KOPT-K1 (cell line): ENCODE data around the gene ITGB5.
A peak's percentile ranks its signal among the peaks of the same experiment; 100 is the strongest.
"Not testable (repeated sequence)": the region's sequence is repeated elsewhere in the genome, so short reads cannot be mapped to it uniquely, and the experiment has no call there.

Source experiments
- H3K27ac ChIP-seq: fragments of 200-600 bp; sonication (generic); 2 replicates; pipeline ENCODE4 v1.5.1; 2016; ENCODE audit warnings: antibody characterized with exemption, mild to moderate bottlenecking, low read depth, low read length; ENCODE audit not compliant: poor library complexity, severe bottlenecking
- H3K36me3 ChIP-seq: fragments of 200-600 bp; sonication (generic); 2 replicates; pipeline ENCODE4 v1.5.1; 2017; ENCODE audit warnings: antibody characterized with exemption, mild to moderate bottlenecking, low read length, moderate library complexity; ENCODE audit not compliant: insufficient read depth
- H3K9me3 ChIP-seq: fragments of 200-600 bp; sonication (generic); 2 replicates; pipeline ENCODE4 v1.5.1; 2017; ENCODE audit warnings: antibody characterized with exemption, low read length, mild to moderate bottlenecking; ENCODE audit not compliant: insufficient read depth, poor library complexity, severe bottlenecking

Gene ITGB5

GRCh38 chr3:124839896-124840295, 47.3 kb downstream of the ITGB5 start:
- no peak overlapping the region for H3K27ac ChIP-seq
- H3K36me3 ChIP-seq = no peaks in the 10 kb centered on the region
- no peaks in the 10 kb centered on the region for H3K9me3 ChIP-seq

GRCh38 chr3:124838963-124839362, 48.2 kb downstream of the ITGB5 start:
- Histone ChIP-seq H3K9me3 (no peaks in the 10 kb centered on the region), H3K36me3 (no peaks in the 10 kb centered on the region), H3K27ac (no peak overlapping the region)

GRCh38 chr3:124837730-124838186, 49.4 kb downstream of the ITGB5 start:
- no peaks in the 10 kb centered on the region for H3K36me3 ChIP-seq
- no peak overlapping the region for H3K27ac ChIP-seq
- no peaks in the 10 kb centered on the region for H3K9me3 ChIP-seq

GRCh38 chr3:124837065-124837464, 50.1 kb downstream of the ITGB5 start:
- Histone ChIP-seq H3K36me3 (no peaks in the 10 kb centered on the region), H3K27ac (no peak overlapping the region), H3K9me3 (no peaks in the 10 kb centered on the region)

GRCh38 chr3:124836448-124836847, 50.7 kb downstream of the ITGB5 start:
- no peaks in the 10 kb centered on the region for H3K36me3 ChIP-seq
- H3K27ac ChIP-seq = no peak overlapping the region

GRCh38 chr3:124834723-124835718, 52.1 kb downstream of the ITGB5 start:
- Histone ChIP-seq H3K9me3 (no peaks in the 10 kb centered on the region), H3K27ac (peak overlapping the region; percentile 20)

More at GRCh38 chr3:124836448-124836847, 50.7 kb downstream of the ITGB5 start:
- no peaks in the 10 kb centered on the region for H3K9me3 ChIP-seq

GRCh38 chr3:124833710-124834332, 53.3 kb downstream of the ITGB5 start:
- H3K36me3 ChIP-seq = no peaks in the 10 kb centered on the region
- no peak overlapping the region for H3K27ac ChIP-seq
- no peaks in the 10 kb centered on the region for H3K9me3 ChIP-seq

More at GRCh38 chr3:124834723-124835718, 52.1 kb downstream of the ITGB5 start:
- H3K36me3 ChIP-seq = no peaks in the 10 kb centered on the region

GRCh38 chr3:124832782-124833709, 54.1 kb downstream of the ITGB5 start:
- Histone ChIP-seq H3K36me3 (no peaks in the 10 kb centered on the region), H3K9me3 (no peaks in the 10 kb centered on the region), H3K27ac (no peak overlapping the region)

- H3K36me3 ChIP-seq = no peaks in the 10 kb centered on the region
- no peak overlapping the region for H3K27ac ChIP-seq
- H3K9me3 ChIP-seq = no peaks in the 10 kb centered on the region
Measured at GRCh38 chr3:124831628-124832199, 55.5 kb downstream of the ITGB5 start.

- no peaks in the 10 kb centered on the region for H3K36me3 ChIP-seq
- no peaks in the 10 kb centered on the region for H3K9me3 ChIP-seq
- H3K27ac ChIP-seq = no peak overlapping the region
Measured at GRCh38 chr3:124829819-124830554, 57.2 kb downstream of the ITGB5 start.

GRCh38 chr3:124829178-124829818, 57.9 kb downstream of the ITGB5 start:
- Histone ChIP-seq H3K27ac (no peak overlapping the region), H3K36me3 (no peaks in the 10 kb centered on the region), H3K9me3 (no peaks in the 10 kb centered on the region)

GRCh38 chr3:124827476-124828206, 59.5 kb downstream of the ITGB5 start:
- not testable (repeated sequence) for H3K27ac ChIP-seq, H3K9me3 ChIP-seq, H3K36me3 ChIP-seq

- Histone ChIP-seq H3K36me3 (no peaks in the 10 kb centered on the region), H3K9me3 (no peaks in the 10 kb centered on the region), H3K27ac (no peak overlapping the region)
Measured at GRCh38 chr3:124826703-124827102, 60.5 kb downstream of the ITGB5 start.
